Measurements from ENCODE around the gene MYRF. TPM values are rescaled to one million over a fixed set of nuclear protein-coding genes. Genes with fewer than 3 reads are reported as not detected.

MYRF gene
- total RNA-seq, 1 donor from 2014 or later, result 62.1 TPM

DNA sequence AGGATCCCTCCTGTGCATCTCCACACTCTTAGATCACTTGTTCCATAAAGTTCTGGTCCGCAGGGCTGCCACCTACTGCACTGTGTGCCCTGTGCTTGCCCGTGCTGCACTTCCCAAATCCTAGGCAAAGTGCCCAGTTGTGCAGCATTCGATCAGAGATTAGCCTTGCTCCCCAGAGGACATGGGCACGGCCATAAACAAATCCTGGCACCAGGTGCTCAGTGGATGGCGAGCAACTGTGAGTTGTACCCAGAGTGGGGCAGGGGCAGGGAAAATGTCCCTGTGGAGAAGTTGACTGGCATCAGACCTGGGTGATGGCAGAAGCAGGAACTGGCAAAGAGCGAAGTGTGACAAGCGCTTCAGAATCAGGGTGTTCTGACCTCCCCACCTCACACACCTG is 80.3 kb downstream of the MYRF start:
- TF ChIP-seq, protein P1, sequence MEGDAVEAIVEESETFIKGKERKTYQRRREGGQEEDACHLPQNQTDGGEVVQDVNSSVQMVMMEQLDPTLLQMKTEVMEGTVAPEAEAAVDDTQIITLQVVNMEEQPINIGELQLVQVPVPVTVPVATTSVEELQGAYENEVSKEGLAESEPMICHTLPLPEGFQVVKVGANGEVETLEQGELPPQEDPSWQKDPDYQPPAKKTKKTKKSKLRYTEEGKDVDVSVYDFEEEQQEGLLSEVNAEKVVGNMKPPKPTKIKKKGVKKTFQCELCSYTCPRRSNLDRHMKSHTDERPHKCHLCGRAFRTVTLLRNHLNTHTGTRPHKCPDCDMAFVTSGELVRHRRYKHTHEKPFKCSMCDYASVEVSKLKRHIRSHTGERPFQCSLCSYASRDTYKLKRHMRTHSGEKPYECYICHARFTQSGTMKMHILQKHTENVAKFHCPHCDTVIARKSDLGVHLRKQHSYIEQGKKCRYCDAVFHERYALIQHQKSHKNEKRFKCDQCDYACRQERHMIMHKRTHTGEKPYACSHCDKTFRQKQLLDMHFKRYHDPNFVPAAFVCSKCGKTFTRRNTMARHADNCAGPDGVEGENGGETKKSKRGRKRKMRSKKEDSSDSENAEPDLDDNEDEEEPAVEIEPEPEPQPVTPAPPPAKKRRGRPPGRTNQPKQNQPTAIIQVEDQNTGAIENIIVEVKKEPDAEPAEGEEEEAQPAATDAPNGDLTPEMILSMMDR (conservative IDR thresholded peaks at IDR 0.05), result no peak
- H3K36me3 Mint-ChIP-seq, result peaks cover 8% of the 10 kb centered on the region
- H3K27ac Mint-ChIP-seq, result no peak overlapping the region
- no peak overlapping the region for H3K4me3 Mint-ChIP-seq
- no peaks in the 10 kb centered on the region for H3K9me3 Mint-ChIP-seq
- H3K4me1 Mint-ChIP-seq (ENCODE audit: unreplicated experiment), result peaks cover 38% of the 10 kb centered on the region
- H3K27me3 Mint-ChIP-seq, result no peaks in the 10 kb centered on the region
- DNase-seq (ENCODE audit: extremely low spot score, unreplicated experiment), result no peak

DNA sequence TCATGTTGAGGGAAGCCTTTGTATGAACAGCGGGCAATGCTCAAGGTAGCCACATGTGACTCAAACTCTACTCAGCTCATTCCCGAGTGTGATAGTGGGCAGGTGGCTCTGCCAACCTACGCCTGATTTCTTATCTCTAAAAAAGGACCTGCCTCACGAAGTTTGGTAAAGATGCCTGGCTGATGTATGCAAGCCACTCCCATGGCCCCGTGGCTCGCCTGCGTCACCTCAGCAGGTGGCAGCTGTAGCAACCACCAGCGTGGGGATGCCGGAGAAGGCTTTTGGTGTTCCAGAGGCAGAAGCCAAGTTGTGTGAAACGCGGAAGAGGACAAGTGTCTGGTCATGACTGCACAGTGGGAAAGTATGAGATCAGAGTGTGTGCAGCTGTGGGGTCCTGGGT is 81.0 kb downstream of the MYRF start:
- no peak for DNase-seq (ENCODE audit: extremely low spot score, unreplicated experiment)
- no peak overlapping the region for H3K27ac Mint-ChIP-seq
- H3K4me3 Mint-ChIP-seq, result no peak overlapping the region
- no peaks in the 10 kb centered on the region for H3K27me3 Mint-ChIP-seq
- H3K4me1 Mint-ChIP-seq (ENCODE audit: unreplicated experiment), result peaks cover 38% of the 10 kb centered on the region
- peaks cover 8% of the 10 kb centered on the region for H3K36me3 Mint-ChIP-seq
- TF ChIP-seq, protein P1 (conservative IDR thresholded peaks at IDR 0.05), result no peak
- no peaks in the 10 kb centered on the region for H3K9me3 Mint-ChIP-seq

DNA sequence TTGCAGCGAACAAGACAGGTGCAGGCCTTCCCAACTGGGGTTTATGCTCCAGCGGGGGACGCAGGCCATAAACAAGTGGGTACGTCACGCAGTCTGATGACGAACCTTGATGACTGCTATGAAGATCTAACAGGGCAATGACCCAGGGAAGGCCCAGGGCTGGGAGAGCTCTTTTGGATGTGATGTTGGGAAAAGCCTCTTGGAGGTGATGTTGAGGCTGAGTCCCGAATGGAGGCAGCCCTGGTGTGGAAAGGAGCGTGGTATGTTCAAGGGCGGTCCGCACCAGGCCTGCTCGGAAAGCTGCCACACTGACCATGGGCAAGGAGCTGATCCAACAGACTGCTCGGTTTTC is 81.5 kb downstream of the MYRF start:
- peaks cover 11% of the 10 kb centered on the region for H3K36me3 Mint-ChIP-seq
- H3K9me3 Mint-ChIP-seq, result no peaks in the 10 kb centered on the region
- no peak overlapping the region for H3K27ac Mint-ChIP-seq
- H3K4me3 Mint-ChIP-seq, result no peak overlapping the region
- TF ChIP-seq, protein P1 (conservative IDR thresholded peaks at IDR 0.05), result no peak
- no peaks in the 10 kb centered on the region for H3K27me3 Mint-ChIP-seq
- H3K4me1 Mint-ChIP-seq (ENCODE audit: unreplicated experiment), result peaks cover 38% of the 10 kb centered on the region
- DNase-seq (ENCODE audit: extremely low spot score, unreplicated experiment), result no peak

DNA sequence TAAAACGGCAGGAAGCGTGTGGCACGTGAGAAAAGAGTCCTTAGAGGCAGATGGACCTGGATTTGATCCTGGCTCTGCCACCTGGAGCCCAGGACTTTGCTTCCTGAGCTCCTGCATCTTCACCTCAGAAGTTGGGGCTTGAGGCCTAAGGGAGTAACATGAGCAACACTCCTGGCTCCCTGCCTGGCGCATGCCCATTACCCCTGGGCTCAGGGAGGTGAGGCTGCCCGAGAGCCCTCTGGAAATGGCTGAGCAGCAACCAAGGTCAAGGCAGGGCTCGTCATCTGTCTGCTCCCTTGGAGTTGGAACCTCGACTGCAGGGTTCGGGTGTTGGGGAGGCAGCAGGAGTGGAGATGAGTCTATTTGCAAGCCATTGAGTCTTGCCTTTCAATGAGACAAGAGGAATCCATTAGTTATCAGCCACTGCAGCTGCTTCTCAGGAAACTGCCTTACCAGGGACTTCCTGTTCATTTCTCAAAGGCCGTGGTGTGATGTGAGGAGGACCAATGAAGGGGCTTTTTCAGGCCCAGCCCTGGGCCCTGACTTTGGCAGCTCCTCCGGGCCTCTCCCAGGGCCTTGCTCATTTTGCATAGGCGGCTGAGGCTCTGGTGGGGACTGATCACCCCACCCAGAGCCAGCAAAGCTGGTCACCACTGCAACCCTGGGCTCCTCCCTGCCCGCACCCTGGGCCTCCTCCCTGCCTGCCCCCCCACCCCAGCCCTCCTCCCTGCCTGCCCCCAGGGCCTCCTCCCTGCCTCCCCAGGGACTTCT is 82.0 kb downstream of the MYRF start:
- Mint-ChIP-seq H3K9me3 (no peaks in the 10 kb centered on the region), H3K27ac (no peak overlapping the region), H3K4me3 (no peak overlapping the region), H3K4me1 (ENCODE audit: unreplicated experiment) (peaks cover 35% of the 10 kb centered on the region), H3K36me3 (peaks cover 16% of the 10 kb centered on the region), H3K27me3 (no peaks in the 10 kb centered on the region)
- no peak for DNase-seq (ENCODE audit: extremely low spot score, unreplicated experiment)
- TF ChIP-seq, protein P1 (conservative IDR thresholded peaks at IDR 0.05), result no peak

DNA sequence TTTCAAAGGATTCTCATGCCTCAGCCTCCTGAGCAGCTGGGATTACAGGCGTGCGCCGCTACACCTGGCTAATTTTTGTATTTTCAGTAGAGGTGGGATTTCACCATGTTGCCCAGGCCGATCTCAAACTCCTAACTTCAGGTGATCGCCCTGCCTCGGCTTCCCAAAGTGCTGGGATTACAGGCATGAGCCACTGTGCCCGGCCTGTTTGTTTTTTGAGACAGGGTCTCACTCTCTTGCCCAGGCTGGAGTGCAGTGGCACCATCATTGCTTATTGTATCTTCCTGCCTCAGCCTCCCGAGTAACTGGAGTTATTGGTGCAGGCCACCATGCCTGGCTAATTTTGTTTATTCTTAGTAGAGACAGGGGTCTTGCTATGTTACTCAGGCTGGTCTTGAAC is 83.8 kb downstream of the MYRF start:
- Mint-ChIP-seq H3K27ac (no peak overlapping the region), H3K36me3 (peaks cover 27% of the 10 kb centered on the region), H3K9me3 (no peaks in the 10 kb centered on the region), H3K27me3 (no peaks in the 10 kb centered on the region), H3K4me1 (ENCODE audit: unreplicated experiment) (peaks cover 23% of the 10 kb centered on the region), H3K4me3 (no peak overlapping the region)
- no peak for DNase-seq (ENCODE audit: extremely low spot score, unreplicated experiment)
- TF ChIP-seq, protein P1 (conservative IDR thresholded peaks at IDR 0.05), result no peak

All from type B pancreatic cell (in vitro differentiated cells).